HG03196 (cell line): Measurements from ENCODE around the gene F2RL1.
"Not testable (repeated sequence)": the region's sequence is repeated elsewhere in the genome, so short reads cannot be mapped to it uniquely, and the experiment has no call there.

Source experiments
- ATAC-seq: cut with Tn5 transposase; IDR thresholded peaks from one replicate; pipeline ENCODE4 v1.9.1; 2021; ENCODE audit not compliant: unreplicated experiment

F2RL1 gene

GRCh38 chr5:76849419-76850291 lies 30.8 kb downstream of the F2RL1 start, which contains the start of gene S100Z:
S100Z (plus strand) TSS chr5:76850014; CDS start chr5:76875360, 25,346 bp downstream.
- no peak for ATAC-seq

- ATAC-seq, result no peak
Observed at GRCh38 chr5:76850543-76851145, 31.8 kb downstream of the F2RL1 start.

GRCh38 chr5:76851728-76852369 lies 33.0 kb downstream of the F2RL1 start:
- ATAC-seq, result no peak

- ATAC-seq, result no peak
Observed at GRCh38 chr5:76852772-76853171, 33.9 kb downstream of the F2RL1 start.

GRCh38 chr5:76853741-76854140 lies 34.9 kb downstream of the F2RL1 start:
- not testable (repeated sequence) for ATAC-seq

- no peak for ATAC-seq
Observed at GRCh38 chr5:76854644-76855043, 35.8 kb downstream of the F2RL1 start.

GRCh38 chr5:76855501-76855900 lies 36.7 kb downstream of the F2RL1 start:
- not testable (repeated sequence) for ATAC-seq

GRCh38 chr5:76855961-76856360 lies 37.1 kb downstream of the F2RL1 start:
- no peak for ATAC-seq

GRCh38 chr5:76856800-76857199 lies 38.0 kb downstream of the F2RL1 start:
- ATAC-seq, result not testable (repeated sequence)

GRCh38 chr5:76859591-76860247 lies 40.9 kb downstream of the F2RL1 start:
- ATAC-seq, result no peak

- no peak for ATAC-seq
Observed at GRCh38 chr5:76861612-76862011, 42.8 kb downstream of the F2RL1 start.

GRCh38 chr5:76863001-76863400 lies 44.2 kb downstream of the F2RL1 start:
- no peak for ATAC-seq

- no peak for ATAC-seq
Observed at GRCh38 chr5:76866503-76866902, 47.7 kb downstream of the F2RL1 start.

GRCh38 chr5:76867038-76867437 lies 48.2 kb downstream of the F2RL1 start:
- no peak for ATAC-seq

GRCh38 chr5:76867827-76868693 lies 49.2 kb downstream of the F2RL1 start:
- no peak for ATAC-seq

- no peak for ATAC-seq
Observed at GRCh38 chr5:76870046-76870445, 51.2 kb downstream of the F2RL1 start.

- no peak for ATAC-seq
Observed at GRCh38 chr5:76874088-76874581, 55.3 kb downstream of the F2RL1 start.
